Activated naive CD4-positive, alpha-beta T cell treated with anti-CD3 and anti-CD28 coated beads, Interleukin-2, amount 10 ng/mL, durations not matched to agents 7 days and 5 days (primary cell): ENCODE measurements around the gene MTMR2.

Source experiments
- CTCF ChIA-PET: fragments of 350-600 bp; sonication (Branson Sonifier 250); formaldehyde crosslinking; loops from one replicate; lab custom pipeline; 2021; ENCODE audit warnings: antibody characterized with exemption; lab: Charles Lee
- DNase-seq: peaks from one replicate; pipeline ENCODE4 v3.0.0-alpha.2; 2020
- H3K27ac Mint-ChIP-seq: one replicate; pipeline ENCODE4 v1.8.0; 2021; ENCODE audit warnings: mild to moderate bottlenecking, moderate library complexity, mixed read lengths
- H3K27me3 Mint-ChIP-seq: one replicate; pipeline ENCODE4 v1.8.0; 2021; ENCODE audit warnings: mild to moderate bottlenecking, mixed read lengths
- H3K36me3 Mint-ChIP-seq: one replicate; pipeline ENCODE4 v1.8.0; 2021; ENCODE audit warnings: mixed read lengths
- H3K4me1 Mint-ChIP-seq: one replicate; pipeline ENCODE4 v1.8.0; 2021; ENCODE audit warnings: mixed read lengths
- H3K4me3 Mint-ChIP-seq: one replicate; pipeline ENCODE4 v1.8.0; 2021; ENCODE audit warnings: mild to moderate bottlenecking, moderate library complexity, mixed read lengths
- H3K9me3 Mint-ChIP-seq: one replicate; pipeline ENCODE4 v1.8.0; 2021; ENCODE audit warnings: mixed read lengths

The MTMR2 gene

DNA sequence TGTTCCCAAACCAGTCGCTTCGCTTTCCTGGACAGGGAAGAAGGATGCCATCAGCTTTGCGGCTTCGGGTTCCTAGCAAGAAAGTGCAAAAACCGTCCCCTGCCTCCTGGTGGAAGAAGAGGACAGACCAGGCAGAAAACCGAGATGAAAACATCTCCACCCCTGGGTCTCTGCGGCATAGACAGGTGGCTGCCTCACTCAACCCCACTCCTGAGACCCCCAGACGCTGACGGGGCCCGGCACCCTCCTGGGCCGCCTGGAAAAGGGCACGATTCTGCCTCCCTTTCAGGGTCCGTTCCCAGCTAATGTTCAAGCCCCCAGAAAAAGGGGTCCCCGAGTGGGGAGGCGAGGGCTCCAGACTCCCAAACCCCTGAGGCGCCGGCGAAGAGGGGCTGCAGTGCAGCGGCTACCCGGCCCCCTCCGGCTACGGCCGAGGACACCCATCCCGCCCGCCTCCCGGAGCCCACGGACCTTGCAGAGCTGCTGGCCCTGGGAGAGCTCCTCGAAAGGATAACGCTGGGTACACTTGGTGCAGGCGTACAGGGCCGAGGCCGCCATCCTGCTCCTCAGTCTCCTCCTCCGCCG, 134.9 kb downstream of the MTMR2 start:
- H3K4me1 Mint-ChIP-seq, result peaks cover 57% of the 10 kb centered on the region
- peak overlapping the region; percentile 100 for H3K27ac Mint-ChIP-seq
- H3K4me3 Mint-ChIP-seq, result peak overlapping the region; percentile 96
- H3K27me3 Mint-ChIP-seq, result no peaks in the 10 kb centered on the region
- CTCF ChIA-PET, result interaction anchor here (0.7 to 4.9 kb wide), 6 partner anchors 24 to 635 kb away, joined by 3 to 45 read pairs (median 4); partner anchors contain the start of gene MAML2
- no peaks in the 10 kb centered on the region for H3K9me3 Mint-ChIP-seq
- peaks cover 50% of the 10 kb centered on the region for H3K36me3 Mint-ChIP-seq
- peak; percentile 61 for DNase-seq
